MM.1S (cell line): ENCODE results near the gene DDN.

Experiments
- CTCF ChIP-seq: fragments of 300-600 bp; sonication (generic); IDR thresholded peaks from 2 replicates; pipeline ENCODE4 v1.5.1; 2016; ENCODE audit warnings: antibody characterized with exemption, low read length, mixed read lengths
- EZH2phosphoT487 ChIP-seq: fragments of 300-600 bp; sonication (generic); IDR thresholded peaks from 2 replicates; pipeline ENCODE4 v1.6.1; 2018; ENCODE audit warnings: antibody characterized with exemption, low read length

GRCh38 chr12:49025463-49025862, 26.3 kb upstream of the DDN start:
- TF ChIP-seq EZH2phosphoT487: no peak
- no peak for TF ChIP-seq CTCF
